ENCODE results near the gene CALCR. TPM values are rescaled to one million over a fixed set of nuclear protein-coding genes. Genes with fewer than 3 reads are reported as not detected.

CALCR gene
- total and polyA plus RNA-seq, 2 of the 4 experiments (the other 2 are of a cell fraction), result not detected

- Histone ChIP-seq H2AFZ (replicated peaks; ENCODE audit: low read length, poor library complexity) (no peak overlapping the region), H3K56ac (ENCODE audit: extremely low read depth, insufficient read depth, low read length) (no peak overlapping the region), H3K79me1 (ENCODE audit: low read depth in 1 of 2, low read length in 2 of 2) (no peaks in the 10 kb centered on the region), H3K4me1 (ENCODE audit: control insufficient read depth, insufficient read depth, low read length) (no peaks in the 10 kb centered on the region), H3K14ac (replicated peaks; ENCODE audit: low read depth, low read length) (no peak overlapping the region), H3K9ac (ENCODE audit: low read depth, low read length) (no peak overlapping the region), H3K36me3 (ENCODE audit: control insufficient read depth, insufficient read depth, low read length) (no peaks in the 10 kb centered on the region), H4K8ac (ENCODE audit: low read depth in 2 of 2, low read length in 2 of 2) (no peak overlapping the region), H2BK120ac (ENCODE audit: low read depth, low read length) (no peak overlapping the region), H2AK9ac (replicated peaks; ENCODE audit: low read depth, low read length, poor library complexity) (no peak overlapping the region), H3K4ac (ENCODE audit: low read depth, low read length) (no peak overlapping the region), H3K9me3 (ENCODE audit: control insufficient read depth, insufficient read depth, low read length) (no peaks in the 10 kb centered on the region), H3K27me3 (ENCODE audit: control insufficient read depth, insufficient read depth, low read length) (no peaks in the 10 kb centered on the region), H2AK5ac (ENCODE audit: low read depth, low read length) (no peak overlapping the region), H2BK20ac (ENCODE audit: low read depth, low read length) (no peak overlapping the region), H2BK15ac (ENCODE audit: low read depth, low read length) (no peak overlapping the region), H3K4me3 (ENCODE audit: insufficient read depth, low read depth, low read length) (no peak overlapping the region), H3K27ac (ENCODE audit: insufficient read depth, low read length) (no peak overlapping the region), H4K91ac (ENCODE audit: insufficient read depth, low read depth, low read length) (no peak overlapping the region), H4K20me1 (ENCODE audit: insufficient read depth, low read length) (no peaks in the 10 kb centered on the region), H3K9me1 (ENCODE audit: insufficient read depth, low read length) (no peaks in the 10 kb centered on the region), H3K4me2 (ENCODE audit: low read depth, low read length) (no peak overlapping the region), H4K5ac (ENCODE audit: low read depth, low read length) (no peak overlapping the region), H3K18ac (ENCODE audit: low read depth, low read length) (no peak overlapping the region), H3K23ac (ENCODE audit: low read depth, low read length) (no peak overlapping the region), H2BK5ac (ENCODE audit: low read depth, low read length, poor library complexity, severe bottlenecking) (no peak overlapping the region)
- WGBS, 2 experiments (ENCODE audit: extremely low coverage in 2 of 2, insufficient read length in 1 of 2), result 45% methylated on average over 2 of the region's 13 CpGs; no CpG with 5 or more reads in 1 of the 2 experiments
- TF ChIP-seq MXI1 (IDR thresholded peaks at IDR 0.05; ENCODE audit: borderline replicate concordance, low read depth, low read length) (no peak), CTCF (conservative IDR thresholded peaks at IDR 0.05; ENCODE audit: low read depth, low read length) (peak; percentile 27; the same call in 1 of the 2 replicates)
- intact Hi-C loops (cut with micrococcal nuclease) (loop anchor here (5.0 kb wide), 1 partner anchor 600 kb away; no protein-coding TSS in a partner anchor), in situ Hi-C loops (cut with MboI; ENCODE audit: low sequenced_read_pairs) (no loop called here), dilution Hi-C loops (cut with HindIII; ENCODE audit: low sequenced_read_pairs, unreplicated experiment) (no loop called here)
- BruUV-seq (replicated peaks), result no TSS peak
- POLR2A ChIA-PET (ENCODE audit: unreplicated experiment), result no interaction called here
- DNase-seq (peak; percentile 8), ATAC-seq (ENCODE audit: low read depth) (peak; percentile 68)
- CTCF ChIA-PET, result interaction anchor here (0.6 to 1.3 kb wide), 3 partner anchors 9 to 603 kb away, joined by 3 to 4 read pairs (median 3); no protein-coding TSS in a partner anchor
Measured at GRCh38 chr7:93622036-93623033, 47.8 kb upstream of the CALCR start.

Measured in IMR-90 (cell line).